WTC11 (cell line): ENCODE results near the gene NCBP1.

Experiments used
- CTCF ChIP-seq: fragments of 200-600 bp; IDR thresholded peaks from 2 replicates; pipeline ENCODE4 v1.8.0; 2022; ENCODE audit warnings: antibody characterized with exemption
- GTF2I ChIP-seq: fragments of 250-450 bp; sonication (Bioruptor Pico); conservative IDR thresholded peaks from 2 replicates; pipeline ENCODE4 v1.4.0; 2021; ENCODE audit warnings: mild to moderate bottlenecking
- PRDM15 ChIP-seq: sonication (generic); formaldehyde crosslinking; IDR thresholded peaks from 2 replicates; pipeline ENCODE4 v1.8.0; 2022; ENCODE audit warnings: missing genetic modification reagents
- TF ChIP-seq, protein P1 (sequence below): sonication (generic); formaldehyde crosslinking; IDR thresholded peaks from 2 replicates; pipeline ENCODE4 v1.8.1; 2023; ENCODE audit warnings: mild to moderate bottlenecking, missing genetic modification reagents, moderate library complexity

DNA sequence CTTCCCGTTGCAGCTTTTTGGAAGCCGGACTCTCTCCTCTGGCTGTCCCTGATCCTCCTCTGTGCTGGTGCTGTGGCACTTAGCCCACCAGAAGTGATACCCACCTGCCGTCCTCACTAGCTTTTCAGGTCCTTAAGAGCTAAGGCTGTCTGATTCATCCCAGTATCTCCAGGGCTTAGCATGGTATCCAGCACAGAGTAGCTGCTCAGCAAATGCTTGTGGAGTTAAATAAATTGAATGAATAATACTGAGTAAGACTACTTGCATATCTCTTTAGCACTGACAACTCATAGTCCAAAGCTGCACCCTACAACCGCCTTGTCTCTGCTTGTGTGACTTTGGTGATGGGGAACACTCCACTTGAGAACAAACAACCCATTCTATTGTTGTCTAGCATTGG lies 71.2 kb downstream of the NCBP1 start:
- TF ChIP-seq CTCF (no peak), PRDM15 (CRISPR knock-in tag) (no peak), GTF2I (CRISPR knock-in tag) (no peak)
- TF ChIP-seq, protein P1, sequence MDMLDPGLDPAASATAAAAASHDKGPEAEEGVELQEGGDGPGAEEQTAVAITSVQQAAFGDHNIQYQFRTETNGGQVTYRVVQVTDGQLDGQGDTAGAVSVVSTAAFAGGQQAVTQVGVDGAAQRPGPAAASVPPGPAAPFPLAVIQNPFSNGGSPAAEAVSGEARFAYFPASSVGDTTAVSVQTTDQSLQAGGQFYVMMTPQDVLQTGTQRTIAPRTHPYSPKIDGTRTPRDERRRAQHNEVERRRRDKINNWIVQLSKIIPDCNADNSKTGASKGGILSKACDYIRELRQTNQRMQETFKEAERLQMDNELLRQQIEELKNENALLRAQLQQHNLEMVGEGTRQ (CRISPR knock-in tag): no peak
